Stomach (tissue), 4 donors: ENCODE results near the gene EIF2B5.

Source experiments
- EP300 ChIP-seq: sonication (generic); formaldehyde crosslinking; IDR thresholded peaks from one replicate; pipeline ENCODE4 v1.6.1; 2017; ENCODE audit warnings: antibody characterized with exemption
- POLR2A ChIP-seq, 4 donors: fragments of 450-650 bp; IDR thresholded peaks; one replicate each; pipeline ENCODE4 v1.6.1; 2016; ENCODE audit warnings: antibody characterized with exemption in 4 of 4, control low read depth in 2 of 4, mild to moderate bottlenecking in 1 of 4, moderate library complexity in 1 of 4
- POLR2AphosphoS5 ChIP-seq, 3 donors: sonication (generic); formaldehyde crosslinking; IDR thresholded peaks; one replicate each; pipeline ENCODE4 v1.6.1; 2016; ENCODE audit warnings: antibody characterized with exemption in 3 of 3
- TF ChIP-seq, protein P1 (sequence below), 7 experiments: fragments of 450-650 bp in 4 of 7; fragments of 200-600 bp in 3 of 7; sonication (generic) in 3 of 7; IDR thresholded peaks; one replicate each; pipeline ENCODE4 v1.5.1; 2016 to 2019; ENCODE audit warnings: antibody characterized with exemption in 7 of 7, control low read depth in 2 of 7, mild to moderate bottlenecking in 1 of 7

DNA sequence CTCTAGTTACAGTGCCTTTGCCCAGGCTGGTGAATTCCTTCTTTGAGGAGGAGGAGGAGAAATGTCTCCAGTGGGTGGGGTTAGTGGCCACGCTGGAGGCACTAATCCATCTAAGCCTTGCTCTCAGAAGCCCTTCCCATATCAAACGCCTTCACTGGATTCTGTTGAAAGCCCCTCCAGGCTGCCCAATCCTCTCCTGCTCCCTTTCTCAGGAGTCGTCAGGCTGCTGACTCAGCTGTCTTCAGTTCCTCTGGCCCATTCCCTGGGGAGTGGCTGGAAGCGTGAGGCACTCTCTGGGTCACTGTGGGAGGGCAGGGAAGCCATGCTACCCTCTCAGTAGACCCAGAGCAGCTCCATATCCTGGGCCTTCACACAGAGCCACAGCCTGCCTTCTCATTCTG lies 42.2 kb downstream of the EIF2B5 start:
- TF ChIP-seq, protein P1, sequence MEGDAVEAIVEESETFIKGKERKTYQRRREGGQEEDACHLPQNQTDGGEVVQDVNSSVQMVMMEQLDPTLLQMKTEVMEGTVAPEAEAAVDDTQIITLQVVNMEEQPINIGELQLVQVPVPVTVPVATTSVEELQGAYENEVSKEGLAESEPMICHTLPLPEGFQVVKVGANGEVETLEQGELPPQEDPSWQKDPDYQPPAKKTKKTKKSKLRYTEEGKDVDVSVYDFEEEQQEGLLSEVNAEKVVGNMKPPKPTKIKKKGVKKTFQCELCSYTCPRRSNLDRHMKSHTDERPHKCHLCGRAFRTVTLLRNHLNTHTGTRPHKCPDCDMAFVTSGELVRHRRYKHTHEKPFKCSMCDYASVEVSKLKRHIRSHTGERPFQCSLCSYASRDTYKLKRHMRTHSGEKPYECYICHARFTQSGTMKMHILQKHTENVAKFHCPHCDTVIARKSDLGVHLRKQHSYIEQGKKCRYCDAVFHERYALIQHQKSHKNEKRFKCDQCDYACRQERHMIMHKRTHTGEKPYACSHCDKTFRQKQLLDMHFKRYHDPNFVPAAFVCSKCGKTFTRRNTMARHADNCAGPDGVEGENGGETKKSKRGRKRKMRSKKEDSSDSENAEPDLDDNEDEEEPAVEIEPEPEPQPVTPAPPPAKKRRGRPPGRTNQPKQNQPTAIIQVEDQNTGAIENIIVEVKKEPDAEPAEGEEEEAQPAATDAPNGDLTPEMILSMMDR (IDR thresholded peaks at IDR 0.05), result no peak
- TF ChIP-seq POLR2A (IDR thresholded peaks at IDR 0.05) (no peak), POLR2AphosphoS5 (IDR thresholded peaks at IDR 0.05) (no peak), EP300 (no peak)
